OCI-LY7 (cell line): ENCODE results near the gene KLHL8. TPM values are rescaled to one million over a fixed set of nuclear protein-coding genes. Genes with fewer than 3 reads are reported as not detected.

Experiments used
- BruUV-seq: library from RNA; stranded (reverse); fragments of 400-500 nt; replicated peaks from 2 replicates; lab custom pipeline; 2021; lab: Mats Ljungman, UMichigan
- CTCF ChIA-PET: fragments of 300-600 bp; sonication (Branson Sonifier 250); formaldehyde crosslinking; loops from one replicate; lab custom pipeline; 2022; ENCODE audit warnings: antibody characterized with exemption; ENCODE audit not compliant: unreplicated experiment; lab: Charles Lee
- POLR2A ChIA-PET: fragments of 300-600 bp; sonication (Branson Sonifier 250); formaldehyde crosslinking; loops from one replicate; lab custom pipeline; 2022; ENCODE audit warnings: antibody characterized with exemption; lab: Charles Lee
- DNase-seq: peaks from one replicate; pipeline ENCODE4 v3.0.0-alpha.2; 2015; ENCODE audit warnings: low spot score
- H2AFZ ChIP-seq: fragments of 200-600 bp; sonication (generic), shearing (Covaris generic); 2 replicates; pipeline ENCODE4 v1.6.1; 2014; ENCODE audit warnings: mild to moderate bottlenecking, antibody characterized with exemption, low read length, moderate library complexity
- H3K27ac ChIP-seq: fragments of 200-600 bp; sonication (generic); 2 replicates; pipeline ENCODE4 v1.5.1; 2014; ENCODE audit warnings: mixed run types, low read depth, mild to moderate bottlenecking, moderate library complexity, low read length, inconsistent platforms; ENCODE audit not compliant: poor library complexity, severe bottlenecking
- H3K36me3 ChIP-seq: fragments of 200-600 bp; sonication (generic); 2 replicates; pipeline ENCODE4 v1.6.1; 2014; ENCODE audit warnings: mild to moderate bottlenecking, antibody characterized with exemption, low read length, moderate library complexity, mixed read lengths; ENCODE audit not compliant: insufficient read depth
- H3K4me1 ChIP-seq: fragments of 200-600 bp; sonication (generic); 2 replicates; pipeline ENCODE4 v1.5.1; 2014; ENCODE audit warnings: mild to moderate bottlenecking, low read length; ENCODE audit not compliant: insufficient read depth, poor library complexity, severe bottlenecking
- H3K4me2 ChIP-seq: fragments of 200-600 bp; sonication (generic); 2 replicates; pipeline ENCODE4 v1.6.1; 2014; ENCODE audit warnings: mild to moderate bottlenecking, low read length
- H3K4me3 ChIP-seq: fragments of 200-600 bp; sonication (generic); 2 replicates; pipeline ENCODE4 v1.5.1; 2014; ENCODE audit warnings: mild to moderate bottlenecking, low read depth, low read length; ENCODE audit not compliant: poor library complexity, severe bottlenecking
- H3K79me2 ChIP-seq: fragments of 200-600 bp; sonication (generic); 2 replicates; pipeline ENCODE4 v1.6.1; 2016; ENCODE audit warnings: low read depth, mild to moderate bottlenecking, low read length, moderate library complexity, mixed read lengths; ENCODE audit not compliant: insufficient read depth
- H3K9me2 ChIP-seq: fragments of 200-600 bp; sonication (generic); 2 replicates; pipeline ENCODE4 v1.6.1; 2016; ENCODE audit warnings: mild to moderate bottlenecking, low read length, mixed read lengths; ENCODE audit not compliant: insufficient read depth
- H3K9me3 ChIP-seq: fragments of 200-600 bp; sonication (generic); 2 replicates; pipeline ENCODE4 v1.6.1; 2014; ENCODE audit warnings: mild to moderate bottlenecking, mixed run types, low read length, mixed read lengths
- H4K20me1 ChIP-seq: fragments of 200-600 bp; sonication (generic); 2 replicates; pipeline ENCODE4 v1.6.1; 2014; ENCODE audit warnings: mild to moderate bottlenecking, antibody characterized with exemption, low read length, moderate library complexity, mixed read lengths; ENCODE audit not compliant: insufficient read depth
- EZH2phosphoT487 ChIP-seq: fragments of 200-600 bp; sonication (generic); IDR thresholded peaks from 2 replicates; pipeline ENCODE4 v1.6.1; 2018; ENCODE audit warnings: low read depth, borderline replicate concordance, mild to moderate bottlenecking, mixed run types, antibody characterized with exemption, low read length, moderate library complexity, mixed read lengths
- intact Hi-C: fragments of 100-400 bp; cut with micrococcal nuclease; formaldehyde crosslinking; loops from one replicate; pipeline ENCODE4 v1.10.0; 2022; ENCODE audit not compliant: unreplicated experiment
- total RNA-seq, 2 experiments: library from RNA; depleted of rRNA in 1 of 2; stranded (reverse); fragments of >200 nt in 1 of 2; shearing (Covaris generic) in 1 of 2; gene quantifications; 2 replicates each; pipeline ENCODE4 v1.2.3, GENCODE V29; 2014 to 2022
- TF ChIP-seq, protein P1 (sequence below): fragments of 200-600 bp; sonication (generic); conservative IDR thresholded peaks from 2 replicates; pipeline ENCODE4 v1.5.1; 2014; ENCODE audit warnings: mild to moderate bottlenecking, antibody characterized with exemption, low read length, moderate library complexity, mixed read lengths

Gene KLHL8
- total RNA-seq, 2 experiments from 2014 or later, result 9.0 to 23.4 TPM

DNA sequence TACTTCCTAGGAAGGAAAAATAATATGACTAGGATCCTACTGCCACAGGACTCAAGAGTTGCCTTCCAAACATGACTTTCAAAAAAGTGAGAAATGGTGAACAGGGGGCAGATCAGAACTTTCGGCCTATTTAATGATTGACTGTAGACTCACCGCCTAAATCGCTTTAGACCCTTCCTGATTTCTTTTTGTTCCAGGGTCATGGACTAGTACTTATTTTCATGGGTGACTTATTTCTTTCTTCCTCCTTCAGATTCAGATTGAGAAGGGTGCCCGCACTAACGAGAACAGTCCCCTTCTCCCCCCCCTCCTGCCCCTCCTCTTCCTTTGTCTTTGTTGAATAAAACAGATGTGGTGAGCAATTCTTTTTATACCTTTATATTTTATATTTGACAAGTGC, 48.0 kb upstream of the KLHL8 start:
- no peaks in the 10 kb centered on the region for H3K4me1 ChIP-seq
- no peak for DNase-seq
- no peaks in the 10 kb centered on the region for H3K79me2 ChIP-seq
- intact Hi-C loops, result no loop called here
- H3K4me2 ChIP-seq, result no peak overlapping the region
- no peak overlapping the region for H3K4me3 ChIP-seq
- no peak overlapping the region for H2AFZ ChIP-seq
- ChIA-PET CTCF (no interaction called here), POLR2A (no interaction called here)
- no peaks in the 10 kb centered on the region for H3K9me3 ChIP-seq
- no peak overlapping the region for H3K27ac ChIP-seq
- H4K20me1 ChIP-seq, result no peaks in the 10 kb centered on the region
- H3K9me2 ChIP-seq, result no peaks in the 10 kb centered on the region
- no peaks in the 10 kb centered on the region for H3K36me3 ChIP-seq
- no TSS peak for BruUV-seq
- TF ChIP-seq EZH2phosphoT487, result no peak
- TF ChIP-seq, protein P1, sequence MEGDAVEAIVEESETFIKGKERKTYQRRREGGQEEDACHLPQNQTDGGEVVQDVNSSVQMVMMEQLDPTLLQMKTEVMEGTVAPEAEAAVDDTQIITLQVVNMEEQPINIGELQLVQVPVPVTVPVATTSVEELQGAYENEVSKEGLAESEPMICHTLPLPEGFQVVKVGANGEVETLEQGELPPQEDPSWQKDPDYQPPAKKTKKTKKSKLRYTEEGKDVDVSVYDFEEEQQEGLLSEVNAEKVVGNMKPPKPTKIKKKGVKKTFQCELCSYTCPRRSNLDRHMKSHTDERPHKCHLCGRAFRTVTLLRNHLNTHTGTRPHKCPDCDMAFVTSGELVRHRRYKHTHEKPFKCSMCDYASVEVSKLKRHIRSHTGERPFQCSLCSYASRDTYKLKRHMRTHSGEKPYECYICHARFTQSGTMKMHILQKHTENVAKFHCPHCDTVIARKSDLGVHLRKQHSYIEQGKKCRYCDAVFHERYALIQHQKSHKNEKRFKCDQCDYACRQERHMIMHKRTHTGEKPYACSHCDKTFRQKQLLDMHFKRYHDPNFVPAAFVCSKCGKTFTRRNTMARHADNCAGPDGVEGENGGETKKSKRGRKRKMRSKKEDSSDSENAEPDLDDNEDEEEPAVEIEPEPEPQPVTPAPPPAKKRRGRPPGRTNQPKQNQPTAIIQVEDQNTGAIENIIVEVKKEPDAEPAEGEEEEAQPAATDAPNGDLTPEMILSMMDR, result no peak

DNA sequence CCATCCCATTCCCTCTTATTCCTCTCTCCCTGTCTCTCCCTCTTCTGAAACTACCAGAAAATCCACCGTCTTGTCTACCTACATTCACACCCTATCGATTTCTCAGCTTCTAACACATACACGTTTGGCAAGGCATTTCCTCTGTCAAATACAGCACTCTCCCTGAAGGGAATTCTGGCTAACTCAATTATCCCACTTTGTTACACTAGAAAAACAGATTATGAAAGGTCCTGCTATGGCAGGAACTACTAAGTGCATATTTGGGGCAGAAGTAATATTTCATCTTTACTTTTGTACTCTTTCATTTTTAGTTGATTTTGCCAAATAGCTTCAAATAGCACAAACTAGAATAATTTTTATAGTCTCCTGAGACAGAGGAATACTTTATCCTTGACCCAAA, 46.6 kb upstream of the KLHL8 start:
- H4K20me1 ChIP-seq, result no peaks in the 10 kb centered on the region
- POLR2A ChIA-PET, result no interaction called here
- no peak overlapping the region for H3K27ac ChIP-seq
- DNase-seq, result no peak
- H3K36me3 ChIP-seq, result no peaks in the 10 kb centered on the region
- H3K4me2 ChIP-seq, result no peak overlapping the region
- intact Hi-C loops, result no loop called here
- H3K9me2 ChIP-seq, result no peaks in the 10 kb centered on the region
- no TSS peak for BruUV-seq
- no peak overlapping the region for H2AFZ ChIP-seq
- H3K9me3 ChIP-seq, result no peaks in the 10 kb centered on the region
- TF ChIP-seq, protein P1, result no peak
- no peak for TF ChIP-seq EZH2phosphoT487
- no peaks in the 10 kb centered on the region for H3K79me2 ChIP-seq
- CTCF ChIA-PET, result no interaction called here
- no peaks in the 10 kb centered on the region for H3K4me1 ChIP-seq
- no peak overlapping the region for H3K4me3 ChIP-seq

DNA sequence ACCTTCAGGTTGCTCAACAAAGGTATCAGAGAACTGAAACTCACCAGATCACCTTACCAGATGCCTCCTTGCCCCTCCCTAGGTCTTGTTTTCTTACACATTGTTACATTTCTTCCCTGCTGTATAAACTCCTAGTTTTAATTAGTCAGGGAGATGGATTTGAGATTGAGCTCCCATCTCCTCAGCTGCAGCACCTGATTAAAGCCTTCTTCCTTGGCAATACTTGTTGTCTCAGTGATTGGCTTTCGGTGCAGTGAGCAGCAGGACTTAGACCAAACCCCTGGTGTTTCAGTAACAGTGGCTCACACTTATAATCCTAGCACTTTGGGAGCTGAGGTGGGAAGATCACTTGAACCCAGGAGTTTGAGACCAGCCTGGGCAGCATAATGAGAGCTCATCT, 42.5 kb upstream of the KLHL8 start:
- Histone ChIP-seq H3K36me3 (no peaks in the 10 kb centered on the region), H3K27ac (no peak overlapping the region), H3K4me1 (no peaks in the 10 kb centered on the region), H2AFZ (no peak overlapping the region), H3K9me3 (no peaks in the 10 kb centered on the region), H4K20me1 (no peaks in the 10 kb centered on the region), H3K4me2 (no peak overlapping the region), H3K9me2 (no peaks in the 10 kb centered on the region), H3K4me3 (no peak overlapping the region), H3K79me2 (no peaks in the 10 kb centered on the region)
- BruUV-seq, result no TSS peak
- DNase-seq, result no peak
- TF ChIP-seq, protein P1, result no peak
- TF ChIP-seq EZH2phosphoT487, result no peak
- CTCF ChIA-PET, result no interaction called here
- intact Hi-C loops, result no loop called here
- POLR2A ChIA-PET, result interaction anchor here (0.5 to 2.4 kb wide), 6 partner anchors 7 to 771 kb away, joined by 3 to 7 read pairs (median 4); no protein-coding TSS in a partner anchor
